Measurements from ENCODE around the gene NOP16.
"Not testable (repeated sequence)": the region's sequence is repeated elsewhere in the genome, so short reads cannot be mapped to it uniquely, and the experiment has no call there.

The NOP16 gene

DNA sequence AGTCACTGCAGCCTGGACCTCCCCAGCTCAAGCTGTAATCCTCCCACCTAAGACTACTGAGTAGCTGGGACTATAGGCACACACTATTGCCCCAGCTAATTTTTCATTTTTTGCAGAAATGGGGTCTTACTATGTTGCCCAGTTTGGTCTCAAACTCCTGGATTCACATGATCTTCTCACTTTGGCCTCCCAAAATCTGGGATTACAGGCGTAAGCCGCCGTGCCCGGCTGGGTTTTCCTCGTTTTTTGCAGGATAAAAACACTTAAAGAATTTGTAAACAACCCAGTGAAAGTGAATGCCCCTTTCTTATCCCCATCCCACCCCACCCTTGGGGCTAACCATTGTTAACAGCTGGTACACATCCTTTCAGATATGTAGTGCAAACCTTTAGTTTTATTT, 20.2 kb upstream of the NOP16 start:
- FAIRE-seq: no peak

DNA sequence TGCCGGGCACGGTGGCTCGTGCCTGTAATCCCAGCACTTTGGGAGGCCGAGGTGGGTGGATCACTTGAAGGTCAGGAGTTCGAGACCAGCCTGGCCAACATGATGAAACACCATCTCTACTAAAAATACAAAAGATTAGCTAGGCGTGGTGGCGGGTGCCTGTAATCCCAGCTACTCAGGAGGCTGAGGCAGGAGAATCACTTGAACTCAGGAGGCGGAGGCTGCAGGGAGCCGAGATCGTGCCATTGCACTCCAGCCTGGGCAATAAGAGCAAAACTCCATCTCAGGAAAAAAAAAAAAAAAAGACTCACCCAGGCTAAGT, 19.8 kb upstream of the NOP16 start:
- not testable (repeated sequence) for FAIRE-seq

- FAIRE-seq: no peak
Observed at GRCh38 chr5:176407456-176408251, 19.3 kb upstream of the NOP16 start.

DNA sequence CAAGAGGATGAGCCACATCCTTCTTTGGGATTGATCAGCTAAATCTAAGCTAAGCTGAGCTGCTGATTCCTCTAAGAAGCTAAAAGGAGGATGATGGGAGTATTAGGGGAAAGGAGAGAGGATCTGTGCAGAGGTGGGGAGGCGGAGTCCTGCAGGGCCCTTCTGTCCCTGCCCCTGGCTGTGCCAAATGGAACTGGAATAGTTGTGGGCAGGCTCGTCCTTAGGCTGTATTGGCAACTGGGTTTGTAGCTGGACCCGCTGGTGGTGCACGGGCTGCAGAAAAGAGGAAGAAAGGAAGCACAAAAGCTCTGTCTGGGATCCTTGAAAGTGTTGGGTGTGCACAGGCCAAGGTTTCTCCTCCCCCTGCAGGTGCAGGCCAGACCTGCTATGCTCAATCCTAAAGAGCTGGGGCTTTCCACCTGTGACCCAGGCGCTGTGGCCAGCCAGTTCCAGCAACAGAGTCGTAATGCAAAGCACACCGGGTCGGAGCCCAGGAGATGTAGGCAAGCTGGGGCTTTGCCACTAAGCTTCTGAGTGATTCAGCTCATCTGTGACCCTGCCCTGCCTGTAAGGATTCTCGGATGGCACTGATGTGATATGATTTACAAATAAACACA, 18.1 kb upstream of the NOP16 start:
- no peak for FAIRE-seq

- no peak for FAIRE-seq
Observed at GRCh38 chr5:176405656-176406435, 17.4 kb upstream of the NOP16 start.

DNA sequence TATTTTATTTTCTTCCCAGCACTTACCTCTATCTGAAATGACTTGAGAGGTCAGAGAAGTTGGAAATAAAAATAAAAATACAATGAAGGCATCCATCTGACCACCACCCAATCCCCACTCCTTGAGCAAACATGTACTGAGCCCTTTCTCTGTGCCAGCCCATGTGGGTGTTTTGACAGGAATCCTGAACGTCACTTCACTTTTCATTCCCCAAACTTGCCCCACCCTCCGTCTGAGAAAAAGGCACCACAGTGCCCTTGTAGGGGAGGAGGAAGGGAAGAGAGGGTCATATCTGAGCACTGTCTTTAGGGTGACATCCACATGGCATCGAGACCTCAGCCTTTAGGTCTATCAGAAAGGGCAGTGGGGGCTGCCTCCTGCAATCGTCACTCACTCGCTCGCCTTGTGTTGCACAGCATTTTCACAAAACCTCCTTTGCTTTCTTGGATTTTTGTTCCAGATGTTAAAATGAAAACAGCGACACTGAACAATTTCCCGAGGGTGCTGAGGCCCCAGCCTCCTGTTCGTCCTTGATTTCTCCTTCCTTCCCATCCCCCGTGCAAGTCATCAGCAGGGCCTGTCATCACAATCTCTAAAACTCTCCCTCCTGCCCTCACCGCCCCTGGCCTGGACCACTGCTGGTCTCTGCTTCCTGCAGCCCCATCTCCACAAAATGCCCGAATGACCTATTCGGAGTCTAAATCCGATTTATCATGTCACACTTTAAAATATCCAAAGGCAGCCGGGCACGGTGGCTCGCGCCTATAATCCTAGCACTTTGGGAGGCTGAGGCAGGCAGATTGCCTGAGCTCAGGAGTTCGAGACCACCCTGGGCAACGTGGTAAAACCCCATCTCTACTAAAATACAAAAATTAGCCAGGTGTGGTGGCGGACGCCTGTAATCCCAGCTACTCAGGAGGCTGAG, 13.1 kb upstream of the NOP16 start:
- FAIRE-seq: no peak

- FAIRE-seq: no peak
Observed at GRCh38 chr5:176400382-176401156, 12.2 kb upstream of the NOP16 start.

DNA sequence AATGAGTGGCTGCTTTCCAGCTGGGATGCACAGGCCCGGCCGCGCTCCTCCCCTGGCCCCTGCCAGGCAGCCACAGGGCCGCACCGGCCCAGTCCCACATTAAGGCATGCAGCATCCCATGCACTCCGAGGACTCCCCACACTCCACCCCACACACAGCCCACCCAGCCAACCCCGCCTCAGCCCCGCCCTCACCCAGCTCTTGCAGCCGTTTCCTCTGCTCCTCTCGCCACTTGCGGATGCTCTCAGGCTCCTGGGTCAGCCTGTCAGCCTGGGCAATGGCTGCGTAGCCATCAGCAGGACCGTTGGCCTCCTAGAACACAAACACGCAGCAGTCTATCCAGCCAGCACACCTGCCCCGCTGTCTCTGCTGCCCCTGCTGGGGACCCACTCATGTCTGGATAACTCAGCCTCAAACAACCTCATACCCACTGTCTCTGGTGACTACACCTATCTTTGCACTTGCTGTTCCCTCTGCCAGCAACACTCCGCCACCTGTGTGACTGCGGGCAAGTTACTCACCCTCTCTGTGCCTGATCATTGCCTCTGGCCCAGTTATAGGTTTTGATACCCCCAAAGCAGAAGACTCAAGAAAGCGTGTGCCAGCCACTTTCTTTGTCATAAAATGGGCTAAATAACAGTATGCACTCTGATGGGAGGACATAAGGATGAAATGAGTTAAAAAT, 9.5 kb upstream of the NOP16 start:
- FAIRE-seq: no peak

- no peak for FAIRE-seq
Observed at GRCh38 chr5:176396330-176396729, 7.9 kb upstream of the NOP16 start.

- no peak for FAIRE-seq
Observed at GRCh38 chr5:176394881-176395675, 6.7 kb upstream of the NOP16 start.

- no peak for FAIRE-seq
Observed at GRCh38 chr5:176394096-176394495, 5.7 kb upstream of the NOP16 start.

DNA sequence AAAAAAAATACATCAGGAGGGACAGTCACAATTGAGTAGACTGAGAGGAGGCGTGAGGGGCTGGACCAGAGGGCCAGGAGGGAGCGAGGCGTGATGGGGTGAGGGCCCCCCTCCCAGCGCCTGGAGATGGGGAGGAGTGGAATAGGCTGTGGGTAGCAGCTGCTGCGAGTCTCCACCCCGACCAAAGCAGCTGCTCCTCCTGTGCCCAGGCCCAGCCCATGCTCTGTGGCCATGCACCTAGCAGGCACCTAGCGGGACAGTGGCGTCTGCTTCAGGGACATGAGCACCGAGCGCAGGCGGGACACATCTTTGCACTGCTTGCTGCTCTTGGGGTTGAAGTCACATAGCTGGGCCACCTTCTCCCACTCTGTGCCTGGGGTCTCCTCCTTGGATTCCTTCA, 4.1 kb upstream of the NOP16 start:
- no peak for FAIRE-seq

DNA sequence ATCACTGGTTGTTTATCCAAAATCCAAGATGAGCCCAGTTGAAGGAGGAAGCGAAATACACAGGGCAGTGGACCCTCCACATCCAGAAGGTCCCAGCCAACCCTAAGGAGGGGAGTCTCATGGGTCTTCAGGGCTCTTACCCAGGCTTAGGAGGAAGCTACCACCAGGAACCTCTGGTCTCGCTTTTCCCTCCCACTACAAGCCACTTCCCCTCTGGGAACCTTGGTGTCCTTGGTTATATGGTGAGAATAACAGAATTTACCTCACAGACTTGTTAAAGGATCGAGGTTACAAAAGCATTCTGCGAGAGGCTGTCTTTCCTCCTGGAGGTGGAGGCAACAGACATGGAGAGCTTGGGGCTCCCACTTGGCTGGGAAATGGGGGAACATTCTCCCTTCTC, 3.6 kb upstream of the NOP16 start:
- no peak for FAIRE-seq

DNA sequence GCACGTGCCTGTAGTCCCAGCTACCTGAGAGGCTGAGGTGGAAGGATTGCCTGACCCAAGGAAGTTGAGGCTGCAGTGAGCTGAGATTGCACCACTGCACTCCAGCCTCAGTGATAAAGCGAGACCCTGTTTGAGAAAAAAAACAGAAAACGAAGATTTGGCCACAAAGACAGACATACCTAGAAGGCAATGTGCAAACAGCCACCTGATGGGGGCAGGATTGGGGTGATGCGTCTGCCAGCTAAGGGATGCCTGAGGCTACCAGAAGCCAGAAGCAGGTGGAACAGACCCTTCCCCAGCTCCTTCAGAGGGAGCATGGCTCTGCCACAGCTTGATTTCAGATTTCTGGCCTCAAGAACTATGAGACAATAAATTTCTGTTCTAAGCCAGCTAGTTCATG, 3.1 kb upstream of the NOP16 start:
- no peak for FAIRE-seq

- FAIRE-seq: no peak
Observed at GRCh38 chr5:176389135-176390123, 1.0 kb upstream of the NOP16 start.

DNA sequence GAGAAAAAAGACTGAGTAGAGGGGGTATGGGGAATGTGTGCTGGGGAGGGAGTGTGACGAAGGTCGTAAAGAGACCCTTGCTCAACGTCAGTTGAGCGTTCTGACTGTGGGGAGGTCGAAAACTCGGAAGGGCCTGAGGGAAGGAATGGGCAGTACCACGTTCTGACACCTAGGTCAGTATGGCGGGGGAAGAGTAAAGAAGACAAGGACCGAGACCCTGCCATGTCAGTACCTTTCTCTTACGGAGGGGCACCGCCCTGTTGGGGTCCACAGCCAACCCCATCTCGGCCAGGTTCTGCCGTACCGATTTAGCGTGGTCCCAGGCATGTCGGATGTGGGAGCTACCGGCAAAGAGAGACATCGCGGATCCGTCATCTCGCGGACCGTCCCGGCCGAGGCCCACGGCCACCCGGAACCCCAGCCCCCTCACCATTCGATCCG, 375 bp downstream of the NOP16 start:
- no peak for FAIRE-seq

DNA sequence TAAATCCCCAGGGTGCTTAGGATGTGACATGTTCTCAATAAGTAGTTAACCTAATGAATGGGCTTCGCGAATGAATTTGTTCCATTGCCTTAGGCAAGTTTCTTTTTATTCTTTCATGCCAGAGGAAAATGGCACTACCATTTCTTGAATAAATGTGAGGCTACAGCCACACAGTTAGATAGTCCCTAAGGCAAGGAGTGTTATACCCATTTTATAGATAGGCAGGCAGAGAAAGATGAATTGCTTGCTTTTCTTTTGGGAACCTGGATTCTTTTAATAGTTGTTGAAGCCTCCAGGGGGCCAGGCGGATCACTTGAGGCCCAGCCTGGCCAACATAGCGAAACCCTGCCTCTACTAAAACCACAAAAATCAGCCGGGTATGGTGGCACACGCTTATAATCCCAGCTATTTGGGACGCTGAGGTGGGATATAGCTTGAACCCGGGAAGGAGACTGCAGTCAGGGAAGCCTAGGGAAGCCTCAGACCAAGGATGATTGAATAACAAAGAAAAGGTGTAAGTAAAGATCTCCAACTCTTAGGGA, 943 bp downstream of the NOP16 start:
- no peak for FAIRE-seq

DNA sequence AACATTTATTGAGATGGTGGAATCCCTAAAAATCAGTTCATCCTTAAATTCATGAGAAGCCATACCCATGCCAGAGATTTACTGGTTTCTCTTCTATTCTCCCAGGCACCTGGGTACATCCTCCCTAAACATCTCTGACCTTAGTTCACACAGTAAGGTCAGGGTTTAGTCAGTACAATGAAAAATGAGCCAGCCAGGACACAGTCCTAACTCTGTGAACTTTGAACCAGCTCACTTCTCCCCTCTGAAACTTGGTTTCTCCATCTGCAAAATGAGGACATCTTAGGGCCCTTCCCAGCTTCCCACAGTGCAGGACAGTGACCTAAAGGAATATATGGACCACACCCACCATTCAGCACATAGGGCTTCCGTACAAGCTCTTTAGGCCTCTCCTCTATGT, 1.9 kb downstream of the NOP16 start:
- FAIRE-seq: no peak

GRCh38 chr5:176384991-176385390, 3.4 kb downstream of the NOP16 start:
- no peak for FAIRE-seq
